GM19324 (cell line): Measurements from ENCODE around the gene VRK2.
"Not testable (repeated sequence)": the region's sequence is repeated elsewhere in the genome, so short reads cannot be mapped to it uniquely, and the experiment has no call there.

ENCODE experiments used
- ATAC-seq: cut with Tn5 transposase; IDR thresholded peaks from one replicate; pipeline ENCODE4 v1.9.1; 2021; ENCODE audit warnings: mild to moderate bottlenecking, moderate library complexity; ENCODE audit not compliant: unreplicated experiment, low FRiP score

Gene VRK2

DNA sequence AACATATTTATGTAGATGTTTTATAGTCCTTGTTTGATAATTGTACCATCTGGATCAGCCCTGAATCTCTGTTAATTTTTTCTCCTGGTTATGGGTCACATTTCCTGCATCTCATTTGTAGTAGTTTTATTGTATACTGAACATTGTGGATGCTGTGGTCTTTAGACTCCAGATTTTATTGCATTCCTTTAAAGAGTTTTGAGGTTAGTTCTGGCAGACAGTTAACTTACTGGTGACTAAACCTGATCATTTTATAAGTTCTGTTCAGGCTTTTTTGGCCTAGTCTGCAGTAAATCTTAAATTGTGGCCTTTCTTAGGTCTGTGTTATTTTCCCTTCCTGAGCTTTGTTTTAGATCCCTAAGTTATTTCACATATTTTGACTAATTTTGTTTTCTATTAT lies 110.2 kb downstream of the VRK2 start:
- ATAC-seq: no peak

DNA sequence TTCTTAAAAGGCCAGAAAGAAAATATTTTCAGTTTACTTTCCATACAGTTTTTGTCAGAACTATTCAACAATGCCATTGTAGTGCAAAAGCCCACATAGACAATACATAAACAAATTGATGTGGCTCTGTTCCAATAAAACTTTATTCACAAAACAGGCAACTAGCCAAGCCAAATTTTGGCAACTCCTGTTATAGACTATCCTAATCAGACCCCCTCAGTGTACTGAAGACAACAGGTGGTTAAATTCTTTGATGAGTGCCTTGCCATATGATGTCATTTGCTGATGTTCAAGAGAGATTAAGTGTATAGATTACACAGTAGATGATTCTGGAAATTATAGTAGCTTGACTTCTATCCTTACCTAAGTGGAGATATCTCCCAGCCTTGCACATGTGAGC lies 111.1 kb downstream of the VRK2 start:
- no peak for ATAC-seq

DNA sequence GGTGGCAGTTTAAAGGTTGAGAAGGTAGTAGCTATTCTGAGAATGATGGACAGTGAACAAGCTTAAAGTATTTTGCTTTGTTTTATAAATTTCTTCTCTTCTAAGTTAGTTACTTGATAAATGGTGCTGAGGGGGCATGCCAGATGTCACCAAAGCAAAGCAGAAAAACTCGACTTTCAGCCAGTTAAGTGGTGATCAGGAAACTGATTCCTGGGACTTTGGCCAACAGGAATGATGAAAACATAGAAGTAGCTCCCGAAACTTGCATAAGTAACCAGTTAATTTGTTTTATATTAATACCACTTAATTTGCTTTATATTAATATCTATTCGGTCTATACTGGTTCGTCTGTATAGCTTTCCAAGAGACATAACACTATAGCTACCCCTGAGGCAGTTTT lies 111.9 kb downstream of the VRK2 start:
- no peak for ATAC-seq

DNA sequence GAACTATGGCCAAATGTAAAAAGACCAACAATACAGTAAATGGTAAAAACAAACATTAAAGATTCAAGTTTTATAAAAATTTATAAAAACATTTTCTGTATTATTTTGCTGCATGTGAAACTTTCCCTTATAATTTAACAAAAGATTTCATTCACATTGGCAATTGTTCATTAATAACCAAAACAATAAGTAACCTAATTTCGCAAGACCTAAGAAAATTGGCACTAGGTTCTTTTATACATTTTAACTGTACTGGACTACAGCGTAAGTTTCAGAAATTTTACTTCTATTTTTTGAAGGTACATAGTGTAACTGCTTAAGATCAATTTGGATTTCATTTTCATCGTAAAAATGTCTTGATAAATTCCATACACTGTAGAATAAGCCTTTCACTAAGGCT lies 117.3 kb downstream of the VRK2 start:
- ATAC-seq: no peak

DNA sequence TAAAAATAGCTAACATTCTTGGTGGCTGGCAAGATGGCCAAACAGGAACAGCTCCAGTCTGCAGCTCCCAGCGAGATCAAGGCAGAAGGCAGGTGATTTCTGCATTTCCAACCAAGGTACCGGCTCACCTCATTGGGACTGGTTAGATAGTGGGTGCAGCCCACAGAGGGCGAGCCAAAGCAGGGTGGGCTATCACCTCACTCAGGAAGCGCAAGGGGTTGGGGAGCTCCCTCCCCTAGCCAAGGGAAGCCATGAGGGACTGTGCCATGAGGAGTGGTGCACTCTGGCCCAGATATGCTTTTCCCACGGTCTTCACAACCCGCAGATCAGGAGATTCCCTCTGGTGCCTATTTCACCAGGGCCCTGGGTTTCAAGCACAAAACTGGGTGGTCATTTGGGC lies 121.5 kb downstream of the VRK2 start:
- not testable (repeated sequence) for ATAC-seq

DNA sequence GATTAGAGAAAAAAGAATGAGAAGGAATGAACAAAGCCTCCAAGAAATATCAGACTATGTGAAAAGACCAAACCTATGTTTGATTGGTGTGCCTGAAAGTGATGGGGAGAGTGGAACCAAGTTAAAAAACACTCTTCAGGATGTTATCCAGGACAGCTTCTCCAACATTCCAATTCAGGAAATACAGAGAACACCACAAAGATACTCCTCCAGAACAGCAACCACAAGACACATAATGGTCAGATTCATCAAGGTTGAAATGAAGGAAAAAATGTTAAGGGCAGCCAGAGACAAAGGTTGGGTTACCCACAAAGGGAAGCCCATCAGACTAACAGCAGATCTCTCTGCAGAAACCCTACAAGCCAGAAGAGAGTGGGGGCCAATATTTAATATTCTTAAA lies 123.2 kb downstream of the VRK2 start:
- not testable (repeated sequence) for ATAC-seq

DNA sequence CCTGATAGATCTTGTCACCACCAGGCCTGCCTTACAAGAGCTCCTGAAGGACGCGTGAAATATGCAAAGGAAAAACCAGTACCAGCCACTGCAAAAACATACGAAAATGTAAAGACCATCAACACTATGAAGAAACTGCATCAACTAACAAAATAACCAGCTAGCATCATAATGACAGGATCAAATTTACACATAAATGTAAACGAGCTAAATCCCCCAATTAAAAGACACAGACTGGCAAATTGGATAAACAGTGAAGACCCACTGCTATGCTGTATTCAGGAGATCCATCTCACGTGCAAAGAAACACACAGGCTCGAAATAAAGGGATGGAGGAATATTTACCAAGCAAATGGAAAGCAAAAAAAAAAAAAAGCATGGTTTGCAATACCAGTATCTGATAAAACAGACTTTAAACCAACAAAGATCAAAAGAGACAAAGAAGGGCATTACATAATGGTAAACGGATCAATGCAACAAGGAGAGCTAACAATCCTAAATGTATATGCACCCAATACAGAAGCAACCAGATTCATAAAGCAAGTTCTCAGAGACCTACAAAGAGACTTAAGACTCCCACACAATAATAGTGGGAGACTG lies 123.8 kb downstream of the VRK2 start:
- not testable (repeated sequence) for ATAC-seq

DNA sequence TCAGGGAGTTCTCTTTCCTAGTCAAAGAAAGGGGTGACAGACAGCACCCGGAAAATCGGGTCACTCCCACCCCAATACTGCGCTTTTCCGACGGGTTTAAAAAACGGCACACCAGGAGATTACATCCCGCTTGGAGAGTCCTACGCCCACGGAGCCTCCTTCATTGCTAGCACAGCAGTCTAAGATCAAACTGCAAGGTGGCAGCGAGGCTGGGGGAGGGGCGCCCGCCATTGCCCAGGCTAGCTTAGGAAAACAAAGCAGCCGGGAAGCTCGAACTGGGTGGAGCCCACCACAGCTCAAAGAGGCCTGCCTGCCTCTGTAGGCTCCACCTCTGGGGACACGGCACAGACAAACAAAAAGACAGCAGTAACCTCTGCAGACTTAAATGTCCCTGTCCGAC lies 125.2 kb downstream of the VRK2 start:
- ATAC-seq: not testable (repeated sequence)

DNA sequence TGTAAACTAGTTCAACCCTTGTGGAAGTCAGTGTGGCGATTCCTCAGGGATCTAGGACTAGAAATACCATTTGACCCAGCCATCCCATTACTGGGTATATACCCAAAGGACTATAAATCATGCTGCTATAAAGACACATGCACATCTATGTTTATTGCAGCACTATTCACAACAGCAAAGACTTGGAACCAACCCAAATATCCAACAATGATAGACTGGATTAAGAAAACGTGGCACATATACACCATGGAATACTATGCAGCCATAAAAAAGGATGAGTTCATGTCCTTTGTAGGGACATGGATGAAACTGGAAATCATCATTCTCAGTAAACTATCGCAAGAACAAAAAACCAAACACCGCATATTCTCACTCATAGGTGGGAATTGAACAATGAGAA lies 130.6 kb downstream of the VRK2 start:
- ATAC-seq: not testable (repeated sequence)

DNA sequence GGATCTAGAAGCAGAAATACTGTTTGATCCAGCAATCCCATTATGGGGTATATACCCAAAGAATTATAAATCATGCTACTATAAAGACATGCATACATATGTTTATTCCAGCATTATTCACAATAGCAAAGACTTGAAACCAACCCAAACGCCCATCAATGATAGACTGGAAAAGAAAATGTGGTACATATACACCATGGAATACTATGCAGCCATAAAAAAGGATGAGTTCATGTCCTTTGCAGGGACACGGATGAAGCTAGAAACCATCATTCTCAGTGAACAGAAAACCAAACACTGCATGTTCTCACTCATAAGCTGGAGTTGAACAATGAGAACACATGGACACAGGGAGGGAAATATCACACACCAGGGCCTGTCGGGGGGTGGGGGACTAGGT lies 133.6 kb downstream of the VRK2 start:
- ATAC-seq: not testable (repeated sequence)

DNA sequence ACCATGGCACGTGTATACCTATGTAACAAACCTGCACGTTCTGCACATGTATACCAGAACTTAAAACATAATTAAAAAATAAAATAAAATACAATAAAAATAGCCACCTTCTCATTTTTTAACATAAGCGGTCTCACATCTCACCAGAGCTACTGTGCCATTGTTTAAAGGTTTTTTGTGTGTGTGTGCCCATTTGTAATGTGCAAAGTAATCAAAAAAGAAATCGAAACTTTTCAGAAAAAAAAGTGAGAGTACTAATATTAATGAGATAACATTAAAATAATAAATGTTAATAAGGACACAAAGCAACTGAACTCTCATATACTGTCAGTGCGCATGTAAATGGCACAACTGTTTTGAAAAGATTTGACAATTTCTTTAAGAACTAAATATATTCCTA lies 134.0 kb downstream of the VRK2 start:
- ATAC-seq: no peak

DNA sequence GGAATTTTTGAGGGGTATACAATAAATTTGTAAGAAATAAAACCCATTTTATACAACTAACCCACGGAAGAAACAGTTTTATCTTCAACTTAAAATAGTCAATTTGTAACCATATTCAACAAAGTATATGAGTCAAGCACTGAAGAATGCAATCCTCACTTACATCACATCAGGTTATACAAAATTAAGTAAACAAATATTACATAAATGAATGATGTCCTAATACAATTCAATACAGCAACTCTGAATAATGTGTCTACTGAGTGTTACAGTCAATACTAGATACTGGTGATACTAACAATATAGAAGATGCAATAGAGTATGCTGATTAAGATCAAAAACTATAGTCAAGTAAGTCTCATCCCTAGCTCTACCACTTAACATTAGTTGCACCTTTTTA lies 135.9 kb downstream of the VRK2 start:
- ATAC-seq: no peak

DNA sequence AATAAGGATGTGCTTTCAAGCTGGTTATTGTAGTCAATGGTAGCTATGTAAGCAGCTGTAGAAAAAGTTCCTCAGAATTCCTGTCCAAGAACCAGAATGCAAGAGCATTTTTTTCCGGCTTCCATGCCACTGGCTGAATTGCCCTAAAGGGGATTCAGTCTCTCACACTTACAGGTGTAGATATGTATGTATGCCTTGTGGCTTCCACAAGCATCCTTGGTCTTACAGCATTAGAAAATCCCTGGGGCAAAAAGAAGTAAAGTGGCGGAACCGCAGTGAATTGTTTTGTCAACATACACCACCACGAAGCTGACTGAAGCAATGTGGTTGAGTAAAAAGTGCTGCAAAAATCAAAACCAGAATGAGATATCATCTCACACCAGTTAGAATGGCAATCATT lies 139.9 kb downstream of the VRK2 start:
- no peak for ATAC-seq

DNA sequence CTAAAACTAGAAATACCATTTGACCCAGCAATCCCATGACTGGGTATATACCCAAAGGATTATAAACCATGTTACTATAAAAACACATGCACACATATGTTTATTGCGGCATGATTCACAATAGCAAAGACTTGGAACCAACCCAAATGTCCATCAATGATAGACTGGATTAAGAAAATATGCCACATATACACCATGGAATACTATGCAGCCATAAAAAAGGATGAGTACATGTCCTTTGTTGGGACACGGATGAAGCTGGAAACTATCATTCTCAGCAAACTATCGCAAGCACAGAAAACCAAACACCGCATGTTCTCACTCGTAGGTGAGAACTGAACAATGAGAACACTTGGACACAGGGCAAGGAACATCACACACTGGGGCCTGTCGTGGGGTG lies 140.4 kb downstream of the VRK2 start:
- ATAC-seq: not testable (repeated sequence)

DNA sequence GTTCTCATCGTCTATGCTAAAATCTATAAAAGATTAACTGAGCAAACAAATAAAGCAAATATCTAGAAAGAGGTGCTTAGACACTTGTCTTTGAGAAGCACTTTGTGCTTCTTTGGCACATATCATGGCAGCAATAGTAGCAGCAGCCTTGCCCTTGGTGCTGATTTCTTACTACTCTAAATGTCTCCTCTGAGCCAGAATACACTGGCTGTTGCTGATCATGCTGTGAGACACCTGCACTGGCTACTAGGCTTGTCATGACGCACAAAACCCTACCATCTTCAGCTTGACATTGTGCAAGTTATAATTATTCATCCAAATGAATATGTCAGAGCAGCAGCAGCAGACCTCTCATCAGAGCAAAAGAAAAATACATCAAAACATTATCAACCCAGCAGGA lies 147.9 kb downstream of the VRK2 start:
- no peak for ATAC-seq

DNA sequence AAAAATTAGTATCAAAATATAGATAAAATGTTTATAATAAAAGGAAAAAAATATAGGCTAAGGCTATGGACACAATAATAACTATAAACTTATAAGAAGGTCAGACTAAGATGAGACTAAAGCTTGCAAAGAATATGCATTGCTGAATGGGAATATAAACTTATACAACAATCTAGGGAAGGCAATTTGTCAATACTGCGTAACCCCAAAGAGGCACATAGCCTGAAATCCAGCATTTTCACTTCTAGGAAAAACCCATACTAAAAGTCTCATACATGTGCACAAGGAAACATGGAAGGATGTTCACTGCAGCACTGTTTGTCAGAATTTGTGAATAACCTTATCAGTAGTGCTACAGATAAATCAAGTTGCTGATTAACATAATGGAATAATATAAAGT lies 149.1 kb downstream of the VRK2 start:
- ATAC-seq: no peak

DNA sequence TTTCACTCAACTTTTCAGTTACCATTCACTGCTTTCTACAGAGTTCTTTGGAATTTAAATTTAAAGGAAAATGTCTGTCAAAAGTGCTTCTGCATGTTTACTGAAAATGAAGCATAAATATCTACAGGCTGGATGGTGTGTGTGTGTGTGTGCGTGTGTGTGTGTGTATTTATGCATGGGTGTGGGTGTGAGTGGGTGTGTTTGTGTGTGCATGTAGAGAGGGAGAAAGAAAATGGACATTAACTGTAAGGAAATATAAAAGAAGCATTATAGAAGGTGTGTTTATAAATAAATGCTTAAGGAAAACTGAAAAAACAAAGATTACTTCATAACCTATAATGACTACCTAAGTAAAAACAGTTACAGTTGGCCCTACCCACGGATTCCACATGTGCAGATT lies 151.3 kb downstream of the VRK2 start:
- no peak for ATAC-seq

DNA sequence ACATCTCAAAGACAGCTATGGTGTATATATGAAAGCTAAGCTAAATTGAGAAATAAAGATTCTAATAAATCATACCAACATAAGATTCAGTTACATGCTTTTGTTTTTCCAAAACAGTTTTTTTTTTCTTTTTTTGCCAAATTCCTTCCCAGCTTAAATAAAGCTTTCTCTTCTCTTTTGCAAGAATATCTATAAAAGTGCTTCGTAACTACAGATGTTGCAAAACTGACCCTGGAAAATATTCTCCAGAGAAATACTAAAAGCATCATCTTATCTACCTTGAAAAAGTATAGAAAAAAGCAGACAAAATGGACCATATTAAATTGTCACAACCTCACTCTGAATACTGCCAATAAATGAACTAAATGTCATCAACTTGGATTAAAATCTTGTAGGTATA lies 155.8 kb downstream of the VRK2 start:
- no peak for ATAC-seq

DNA sequence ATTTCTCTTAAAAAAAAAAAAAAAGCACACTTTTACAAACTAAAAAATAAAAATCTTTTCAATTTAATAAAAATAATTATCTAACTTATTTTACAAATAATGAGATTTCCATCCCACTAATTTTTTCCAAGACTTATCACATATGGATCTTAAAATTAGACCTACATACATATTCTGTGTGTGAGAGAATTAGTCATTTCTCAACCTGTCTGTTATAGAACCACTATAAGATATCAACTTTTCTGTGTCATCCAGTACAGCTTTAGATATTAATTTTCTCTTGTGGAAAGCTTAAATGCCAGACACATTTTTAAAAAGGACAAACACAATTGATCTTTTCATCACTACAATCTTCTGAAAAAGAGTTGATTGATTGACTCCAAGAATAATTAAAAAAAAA lies 156.4 kb downstream of the VRK2 start:
- no peak for ATAC-seq

DNA sequence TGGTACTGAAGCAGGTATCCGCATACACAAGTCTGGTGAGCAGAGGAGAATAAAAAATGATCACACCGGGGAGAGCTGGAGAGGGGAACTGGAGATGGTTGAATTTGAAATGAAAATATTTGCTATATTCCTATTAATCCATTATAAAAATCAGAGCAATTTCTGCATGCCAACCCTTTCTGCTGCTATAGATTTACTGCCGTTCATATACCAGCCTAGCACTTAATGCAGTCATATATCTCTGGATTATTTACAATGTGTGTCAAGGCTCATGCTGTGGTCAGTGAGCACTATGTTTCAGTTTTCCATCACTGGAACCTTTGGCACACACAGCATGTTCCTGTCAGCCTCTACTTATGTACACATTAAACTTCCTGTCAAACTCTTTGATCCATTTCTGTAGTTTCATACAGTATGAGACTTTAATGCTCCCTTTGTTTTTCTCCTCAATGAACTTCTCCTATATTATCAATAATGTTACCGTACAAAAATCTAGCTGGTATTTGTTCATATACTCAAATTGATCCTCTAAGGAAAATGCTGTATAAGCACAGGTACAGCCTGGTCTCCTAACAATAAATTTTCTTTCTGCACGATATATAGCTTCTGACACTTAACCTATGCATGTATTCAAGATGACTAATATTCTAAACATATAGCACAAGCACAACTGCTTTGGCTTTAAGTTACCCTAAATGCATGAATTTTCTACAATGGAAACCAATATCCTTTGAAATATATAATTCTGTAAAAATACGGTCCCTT lies 157.8 kb downstream of the VRK2 start:
- no peak for ATAC-seq

DNA sequence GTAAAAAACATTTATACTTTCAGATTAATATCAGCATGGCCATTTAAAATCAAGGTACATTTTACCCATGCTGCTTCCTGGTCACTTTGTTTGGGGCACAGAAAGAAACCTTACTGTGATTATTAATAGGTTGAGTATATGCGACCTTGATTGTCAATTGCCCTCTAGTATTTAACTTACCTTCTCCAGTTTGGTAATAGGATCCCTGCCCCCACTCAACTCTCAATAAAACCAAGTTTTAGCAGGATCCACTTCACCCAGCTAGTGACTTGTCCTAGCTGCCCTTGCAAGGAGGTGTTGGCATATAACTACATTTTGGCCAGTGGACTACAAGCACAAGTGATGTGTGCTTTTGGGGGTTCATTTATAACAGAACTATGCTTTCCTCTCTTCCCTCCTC lies 160.2 kb downstream of the VRK2 start:
- ATAC-seq: no peak

DNA sequence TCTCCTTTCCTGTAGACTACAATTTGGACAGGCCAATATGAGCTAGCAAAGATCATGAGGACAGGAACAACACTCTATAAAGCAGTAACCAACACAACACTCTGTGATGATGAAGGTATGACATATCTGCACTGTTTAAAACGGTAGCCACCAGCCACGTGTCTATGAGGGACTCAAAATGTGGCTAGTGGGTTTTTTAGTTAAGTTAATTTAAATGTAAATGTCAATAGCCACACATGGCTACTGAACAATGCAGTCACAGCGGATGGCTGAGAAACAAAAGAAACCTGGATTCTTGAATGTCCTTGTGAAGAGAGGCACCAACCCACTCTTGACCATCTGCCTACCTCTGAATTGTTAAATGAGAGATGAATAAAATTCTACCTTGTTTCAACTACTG lies 160.6 kb downstream of the VRK2 start:
- ATAC-seq: no peak
